Measurements from ENCODE around the gene SPOCK1.

DNA sequence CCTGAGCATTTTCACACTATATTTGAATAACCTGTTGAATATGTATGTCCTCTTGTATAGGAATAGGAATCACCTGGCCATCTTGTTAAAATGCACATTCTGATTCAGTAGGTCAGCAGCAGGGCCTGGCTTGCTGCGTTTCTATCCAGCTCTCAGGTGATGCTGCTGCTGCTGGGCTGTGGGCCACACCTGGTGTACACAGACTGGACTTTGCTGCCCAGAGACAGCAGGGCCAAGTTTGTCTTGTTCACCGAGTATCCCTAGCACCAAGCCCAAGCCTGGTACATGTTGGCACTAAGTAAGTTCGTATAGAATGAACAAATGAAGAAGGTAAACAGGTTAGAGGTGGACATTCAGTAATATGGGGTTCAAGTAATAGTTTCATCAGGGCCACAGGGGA lies 151.3 kb downstream of the SPOCK1 start:
- TF ChIP-seq, protein P1, sequence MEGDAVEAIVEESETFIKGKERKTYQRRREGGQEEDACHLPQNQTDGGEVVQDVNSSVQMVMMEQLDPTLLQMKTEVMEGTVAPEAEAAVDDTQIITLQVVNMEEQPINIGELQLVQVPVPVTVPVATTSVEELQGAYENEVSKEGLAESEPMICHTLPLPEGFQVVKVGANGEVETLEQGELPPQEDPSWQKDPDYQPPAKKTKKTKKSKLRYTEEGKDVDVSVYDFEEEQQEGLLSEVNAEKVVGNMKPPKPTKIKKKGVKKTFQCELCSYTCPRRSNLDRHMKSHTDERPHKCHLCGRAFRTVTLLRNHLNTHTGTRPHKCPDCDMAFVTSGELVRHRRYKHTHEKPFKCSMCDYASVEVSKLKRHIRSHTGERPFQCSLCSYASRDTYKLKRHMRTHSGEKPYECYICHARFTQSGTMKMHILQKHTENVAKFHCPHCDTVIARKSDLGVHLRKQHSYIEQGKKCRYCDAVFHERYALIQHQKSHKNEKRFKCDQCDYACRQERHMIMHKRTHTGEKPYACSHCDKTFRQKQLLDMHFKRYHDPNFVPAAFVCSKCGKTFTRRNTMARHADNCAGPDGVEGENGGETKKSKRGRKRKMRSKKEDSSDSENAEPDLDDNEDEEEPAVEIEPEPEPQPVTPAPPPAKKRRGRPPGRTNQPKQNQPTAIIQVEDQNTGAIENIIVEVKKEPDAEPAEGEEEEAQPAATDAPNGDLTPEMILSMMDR (IDR thresholded peaks at IDR 0.05), result no peak
- TF ChIP-seq POLR2AphosphoS5 (IDR thresholded peaks at IDR 0.05), result no peak
- no peak for TF ChIP-seq POLR2A (IDR thresholded peaks at IDR 0.05)
- TF ChIP-seq EP300 (IDR thresholded peaks at IDR 0.05), result no peak

All from stomach (tissue), 4 donors.